Panc1 (cell line): ENCODE results near the gene SRMS. TPM values are rescaled to one million over a fixed set of nuclear protein-coding genes. Genes with fewer than 3 reads are reported as not detected.

Experiments used
- ATAC-seq: fragments of 200-7000 bp; cut with Tn5 transposase; 2 replicates; pipeline ENCODE4 v1.9.1; 2020; ENCODE audit warnings: mild to moderate bottlenecking, moderate library complexity
- BruUV-seq: library from RNA; stranded (reverse); fragments of 400-500 nt; replicated peaks from 2 replicates; lab custom pipeline; 2021; lab: Mats Ljungman, UMichigan
- CTCF ChIA-PET: fragments of 300-600 bp; sonication (Branson Sonifier 250); formaldehyde crosslinking; loops from one replicate; lab custom pipeline; 2022; ENCODE audit warnings: antibody characterized with exemption; lab: Charles Lee
- POLR2A ChIA-PET: fragments of 300-600 bp; sonication (Branson Sonifier 250); formaldehyde crosslinking; loops from one replicate; lab custom pipeline; 2022; ENCODE audit warnings: antibody characterized with exemption; lab: Charles Lee
- DNase-seq: peaks from one replicate; pipeline ENCODE4 v3.0.0-alpha.2; 2010; ENCODE audit warnings: low read depth, low spot score
- H3K27ac ChIP-seq: 2 replicates; pipeline ENCODE4 v1.5.1; 2011; ENCODE audit warnings: mild to moderate bottlenecking, low read length, inconsistent platforms
- H3K27me3 ChIP-seq: fragments of 200-500 bp; sonication (Bioruptor generic); 2 replicates; pipeline ENCODE4 v1.6.0; 2014; ENCODE audit warnings: low read length, inconsistent platforms; ENCODE audit not compliant: control insufficient read depth, insufficient read depth
- H3K36me3 ChIP-seq: fragments of 200-500 bp; sonication (Bioruptor generic); 2 replicates; pipeline ENCODE4 v1.5.1; 2014; ENCODE audit warnings: inconsistent platforms, mild to moderate bottlenecking, low read length, moderate library complexity; ENCODE audit not compliant: control insufficient read depth, insufficient read depth
- H3K4me1 ChIP-seq: 2 replicates; pipeline ENCODE4 v1.5.1; 2011; ENCODE audit warnings: inconsistent platforms, mild to moderate bottlenecking, low read length, moderate library complexity; ENCODE audit not compliant: control insufficient read depth, insufficient read depth
- H3K4me3 ChIP-seq, 2 experiments: 2 replicates each; pipeline ENCODE4 v1.5.1; 2011 to 2012; ENCODE audit warnings: low read depth in 2 of 2, low read length in 2 of 2, mild to moderate bottlenecking in 2 of 2, inconsistent platforms in 1 of 2, moderate library complexity in 1 of 2
- H3K9me3 ChIP-seq: fragments of 200-500 bp; sonication (Bioruptor generic); 2 replicates; pipeline ENCODE4 v1.5.1; 2014; ENCODE audit warnings: low read depth, mild to moderate bottlenecking, inconsistent platforms, low read length, moderate library complexity; ENCODE audit not compliant: control insufficient read depth, insufficient read depth
- CTCF ChIP-seq: fragments of 450-650 bp; IDR thresholded peaks from 2 replicates; pipeline ENCODE4 v1.5.1; 2017; ENCODE audit warnings: mild to moderate bottlenecking
- POLR2AphosphoS5 ChIP-seq: IDR thresholded peaks from 2 replicates; pipeline ENCODE4 v1.6.1; 2012; ENCODE audit warnings: mild to moderate bottlenecking, low read depth, low read length, moderate library complexity
- SIN3A ChIP-seq: IDR thresholded peaks from 2 replicates; pipeline ENCODE4 v1.6.1; 2012; ENCODE audit warnings: low read depth, mild to moderate bottlenecking, low read length, moderate library complexity, borderline replicate concordance; ENCODE audit not compliant: insufficient read depth
- TCF7L2 ChIP-seq: IDR thresholded peaks from 2 replicates; pipeline ENCODE4 v1.6.1; 2011; ENCODE audit warnings: mild to moderate bottlenecking, low read depth, low read length, inconsistent platforms
- in situ Hi-C: cut with HindIII; loops from 2 replicates; pipeline ENCODE4 v1.10.0; 2016; ENCODE audit warnings: low sequenced_read_pairs, low pct_unique_long_range_greater_than_20kb
- intact Hi-C: fragments of 100-400 bp; cut with micrococcal nuclease; formaldehyde crosslinking; loops from one replicate; pipeline ENCODE4 v1.10.0; 2022; ENCODE audit not compliant: unreplicated experiment
- total RNA-seq: library from RNA; stranded (reverse); gene quantifications from one replicate; pipeline ENCODE4 v1.2.1, GENCODE V29; 2021; ENCODE audit not compliant: unreplicated experiment
- TF ChIP-seq, protein P1 (sequence below), 2 experiments: IDR thresholded peaks; 2 replicates each; pipeline ENCODE4 v1.6.1; 2011 to 2012; ENCODE audit warnings: low read depth in 2 of 2, control low read depth in 1 of 2, low read length in 1 of 2, mild to moderate bottlenecking in 1 of 2, moderate library complexity in 1 of 2; ENCODE audit not compliant: insufficient read depth in 1 of 2

The SRMS gene
- total RNA-seq, 1 experiment from 2014 or later, result not detected

- CTCF ChIA-PET, result no interaction called here
- H3K4me3 ChIP-seq, result no peak overlapping the region
- peaks cover 3% of the 10 kb centered on the region; the same call in 1 of the 2 replicates for H3K4me1 ChIP-seq
- no peak for DNase-seq
- TF ChIP-seq, protein P1, sequence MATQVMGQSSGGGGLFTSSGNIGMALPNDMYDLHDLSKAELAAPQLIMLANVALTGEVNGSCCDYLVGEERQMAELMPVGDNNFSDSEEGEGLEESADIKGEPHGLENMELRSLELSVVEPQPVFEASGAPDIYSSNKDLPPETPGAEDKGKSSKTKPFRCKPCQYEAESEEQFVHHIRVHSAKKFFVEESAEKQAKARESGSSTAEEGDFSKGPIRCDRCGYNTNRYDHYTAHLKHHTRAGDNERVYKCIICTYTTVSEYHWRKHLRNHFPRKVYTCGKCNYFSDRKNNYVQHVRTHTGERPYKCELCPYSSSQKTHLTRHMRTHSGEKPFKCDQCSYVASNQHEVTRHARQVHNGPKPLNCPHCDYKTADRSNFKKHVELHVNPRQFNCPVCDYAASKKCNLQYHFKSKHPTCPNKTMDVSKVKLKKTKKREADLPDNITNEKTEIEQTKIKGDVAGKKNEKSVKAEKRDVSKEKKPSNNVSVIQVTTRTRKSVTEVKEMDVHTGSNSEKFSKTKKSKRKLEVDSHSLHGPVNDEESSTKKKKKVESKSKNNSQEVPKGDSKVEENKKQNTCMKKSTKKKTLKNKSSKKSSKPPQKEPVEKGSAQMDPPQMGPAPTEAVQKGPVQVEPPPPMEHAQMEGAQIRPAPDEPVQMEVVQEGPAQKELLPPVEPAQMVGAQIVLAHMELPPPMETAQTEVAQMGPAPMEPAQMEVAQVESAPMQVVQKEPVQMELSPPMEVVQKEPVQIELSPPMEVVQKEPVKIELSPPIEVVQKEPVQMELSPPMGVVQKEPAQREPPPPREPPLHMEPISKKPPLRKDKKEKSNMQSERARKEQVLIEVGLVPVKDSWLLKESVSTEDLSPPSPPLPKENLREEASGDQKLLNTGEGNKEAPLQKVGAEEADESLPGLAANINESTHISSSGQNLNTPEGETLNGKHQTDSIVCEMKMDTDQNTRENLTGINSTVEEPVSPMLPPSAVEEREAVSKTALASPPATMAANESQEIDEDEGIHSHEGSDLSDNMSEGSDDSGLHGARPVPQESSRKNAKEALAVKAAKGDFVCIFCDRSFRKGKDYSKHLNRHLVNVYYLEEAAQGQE (IDR thresholded peaks at IDR 0.05; ENCODE audit: insufficient read depth in 1 of 2, low read depth in 2 of 2, low read length in 1 of 2), result no peak
- no peak for TF ChIP-seq SIN3A
- no peak for TF ChIP-seq TCF7L2
- TF ChIP-seq POLR2AphosphoS5, result no peak
- TF ChIP-seq CTCF, result no peak
- BruUV-seq, result no TSS peak
- H3K27ac ChIP-seq, result no peak overlapping the region
- ATAC-seq, result no peak
- H3K27me3 ChIP-seq, result no peaks in the 10 kb centered on the region
- intact Hi-C loops, result no loop called here
- POLR2A ChIA-PET, result no interaction called here
- in situ Hi-C loops, result no loop called here
- H3K9me3 ChIP-seq, result no peaks in the 10 kb centered on the region
- H3K36me3 ChIP-seq, result no peaks in the 10 kb centered on the region
Measured at GRCh38 chr20:63504642-63505041, 42.9 kb downstream of the SRMS start.

GRCh38 chr20:63503524-63503923 lies 44.0 kb downstream of the SRMS start:
- no peak for ATAC-seq
- H3K4me3 ChIP-seq, result no peak overlapping the region
- TF ChIP-seq SIN3A, result no peak
- no peak for TF ChIP-seq POLR2AphosphoS5
- no peak for TF ChIP-seq TCF7L2
- TF ChIP-seq, protein P1 (IDR thresholded peaks at IDR 0.05; ENCODE audit: insufficient read depth in 1 of 2, low read depth in 2 of 2, low read length in 1 of 2), result no peak
- no peak for TF ChIP-seq CTCF
- ChIA-PET CTCF (no interaction called here), POLR2A (no interaction called here)
- H3K27me3 ChIP-seq, result no peaks in the 10 kb centered on the region
- no peaks in the 10 kb centered on the region for H3K9me3 ChIP-seq
- intact Hi-C loops, result no loop called here
- DNase-seq, result no peak
- H3K27ac ChIP-seq, result no peak overlapping the region
- peaks cover 3% of the 10 kb centered on the region; the same call in 1 of the 2 replicates for H3K4me1 ChIP-seq
- in situ Hi-C loops, result no loop called here
- no peaks in the 10 kb centered on the region; the same call in 1 of the 2 replicates for H3K36me3 ChIP-seq
- BruUV-seq, result no TSS peak
